GM12891 (cell line): Measurements from ENCODE around the gene SOX12.

ENCODE experiments used
- POLR2A ChIP-seq: IDR thresholded peaks from 2 replicates; pipeline ENCODE4 v1.6.1; 2011; ENCODE audit warnings: low read depth, low read length, control low read depth
- TAF1 ChIP-seq: IDR thresholded peaks from 2 replicates; pipeline ENCODE4 v1.6.1; 2011; ENCODE audit warnings: low read depth, low read length, control low read depth

DNA sequence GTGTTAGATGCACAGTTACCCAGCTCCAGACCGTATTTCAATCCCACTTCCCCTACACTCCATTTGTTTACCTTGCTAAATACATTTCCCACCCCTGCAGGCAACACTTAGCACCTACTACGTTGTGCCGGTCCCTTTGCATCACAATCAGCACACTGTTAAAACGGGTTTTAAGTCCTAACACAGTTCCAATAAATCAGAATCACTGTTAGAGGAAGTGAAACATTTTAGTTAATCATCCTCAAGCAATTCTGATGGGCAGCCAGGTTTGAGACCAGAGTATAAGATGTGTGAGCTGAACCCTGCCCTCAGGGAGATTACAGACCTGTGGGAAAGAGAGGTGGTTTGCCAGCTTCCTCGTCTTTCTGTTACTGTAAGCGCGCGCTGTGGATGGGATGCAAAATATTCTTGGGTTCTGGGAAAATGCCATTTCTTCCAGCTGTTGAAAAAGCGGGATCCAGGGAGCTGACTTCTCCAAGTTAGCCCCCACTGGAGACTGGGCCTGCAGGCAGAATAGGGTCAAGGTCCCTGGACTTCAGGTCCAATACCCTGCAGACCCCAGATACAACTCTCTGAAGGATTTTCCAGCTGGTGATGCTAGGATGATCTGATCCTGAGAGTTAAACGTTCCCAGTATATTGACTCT lies 24.9 kb upstream of the SOX12 start:
- TF ChIP-seq POLR2A (no peak), TAF1 (no peak)
